Parathyroid adenoma (tissue), 2 donors: ENCODE data around the gene PRSS58.

ENCODE experiments used
- H2AFZ ChIP-seq: fragments of 300-600 bp; sonication (generic); one replicate; pipeline ENCODE4 v1.7.0; 2017; ENCODE audit warnings: antibody characterized with exemption, mild to moderate bottlenecking
- H3K27ac ChIP-seq: fragments of 300-600 bp; sonication (generic); one replicate; pipeline ENCODE4 v1.7.0; 2017
- H3K27me3 ChIP-seq: fragments of 300-600 bp; sonication (generic); one replicate; pipeline ENCODE4 v1.7.0; 2017; ENCODE audit warnings: low read length; ENCODE audit not compliant: control insufficient read depth, insufficient read depth
- H3K36me3 ChIP-seq: fragments of 300-600 bp; sonication (generic); one replicate; pipeline ENCODE4 v1.7.0; 2017; ENCODE audit warnings: low read length; ENCODE audit not compliant: control insufficient read depth, insufficient read depth
- H3K4me1 ChIP-seq: fragments of 300-600 bp; sonication (generic); one replicate; pipeline ENCODE4 v1.7.0; 2017; ENCODE audit warnings: control low read depth
- H3K4me2 ChIP-seq: fragments of 300-600 bp; sonication (generic); one replicate; pipeline ENCODE4 v1.7.0; 2017; ENCODE audit warnings: low read length
- H3K4me3 ChIP-seq: fragments of 300-600 bp; sonication (generic); one replicate; pipeline ENCODE4 v1.7.0; 2017; ENCODE audit warnings: low read depth, low read length
- H3K79me2 ChIP-seq: fragments of 300-600 bp; sonication (generic); one replicate; pipeline ENCODE4 v1.7.0; 2017; ENCODE audit warnings: control low read depth
- H3K9ac ChIP-seq: fragments of 300-600 bp; sonication (generic); one replicate; pipeline ENCODE4 v1.7.0; 2017; ENCODE audit warnings: mild to moderate bottlenecking
- H3K9me3 ChIP-seq: fragments of 300-600 bp; sonication (generic); one replicate; pipeline ENCODE4 v1.7.0; 2017; ENCODE audit warnings: low read length; ENCODE audit not compliant: control insufficient read depth
- CTCF ChIP-seq: fragments of 300-600 bp; sonication (generic); IDR thresholded peaks from one replicate; pipeline ENCODE4 v1.7.0; 2017; ENCODE audit warnings: antibody characterized with exemption, mild to moderate bottlenecking
- donor health status: primary hyperparathyroidism.

The PRSS58 gene

GRCh38 chr7:142231716-142232115, 26.1 kb downstream of the PRSS58 start:
- Histone ChIP-seq H3K4me3 (no peak overlapping the region), H3K27me3 (no peaks in the 10 kb centered on the region), H2AFZ (no peak overlapping the region), H3K9ac (no peak overlapping the region), H3K4me2 (no peak overlapping the region), H3K36me3 (no peaks in the 10 kb centered on the region), H3K27ac (no peak overlapping the region), H3K9me3 (no peaks in the 10 kb centered on the region), H3K4me1 (no peaks in the 10 kb centered on the region), H3K79me2 (no peaks in the 10 kb centered on the region)
- TF ChIP-seq CTCF, result peak; percentile 51

DNA sequence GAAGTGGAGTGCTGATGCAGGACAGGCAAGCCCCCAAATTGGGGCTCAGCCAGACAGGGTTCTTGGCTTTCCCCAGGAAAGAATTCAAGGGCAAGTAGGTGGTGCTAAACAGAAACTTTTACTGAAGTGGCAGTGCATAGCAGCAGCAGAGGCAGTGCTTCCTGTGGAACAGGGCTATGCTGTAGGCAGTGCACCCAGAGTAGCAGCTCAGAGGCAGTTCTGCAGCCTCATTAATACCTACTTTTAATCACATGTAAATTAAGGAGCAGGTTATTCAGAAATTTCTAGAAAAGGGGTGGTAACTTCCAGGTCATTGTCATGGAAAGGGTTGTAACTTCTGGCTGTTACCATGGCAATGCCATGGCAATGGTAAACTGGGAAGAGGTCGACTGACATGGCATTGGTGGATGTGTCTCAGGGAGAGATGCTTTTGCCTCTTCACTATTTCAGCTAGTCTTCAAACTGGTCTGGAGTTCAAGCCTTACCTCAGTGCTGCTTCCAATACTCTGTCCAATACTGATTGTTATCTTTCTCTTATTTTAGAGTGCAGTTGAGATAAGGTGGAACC, 29.2 kb downstream of the PRSS58 start:
- Histone ChIP-seq H3K4me1 (no peaks in the 10 kb centered on the region), H3K9me3 (no peaks in the 10 kb centered on the region), H3K4me2 (no peak overlapping the region), H3K36me3 (no peaks in the 10 kb centered on the region), H2AFZ (no peak overlapping the region), H3K79me2 (no peaks in the 10 kb centered on the region), H3K27me3 (no peaks in the 10 kb centered on the region), H3K27ac (no peak overlapping the region), H3K4me3 (no peak overlapping the region), H3K9ac (no peak overlapping the region)
- TF ChIP-seq CTCF, result no peak
